HG03432 (cell line): Measurements from ENCODE around the gene PCDHGA2.
A peak's percentile ranks its signal among the peaks of the same experiment; 100 is the strongest.
"Not testable (repeated sequence)": the region's sequence is repeated elsewhere in the genome, so short reads cannot be mapped to it uniquely, and the experiment has no call there.

Source experiments
- ATAC-seq: cut with Tn5 transposase; IDR thresholded peaks from one replicate; pipeline ENCODE4 v1.9.1; 2021; ENCODE audit warnings: mild to moderate bottlenecking, moderate library complexity; ENCODE audit not compliant: unreplicated experiment

The PCDHGA2 gene

DNA sequence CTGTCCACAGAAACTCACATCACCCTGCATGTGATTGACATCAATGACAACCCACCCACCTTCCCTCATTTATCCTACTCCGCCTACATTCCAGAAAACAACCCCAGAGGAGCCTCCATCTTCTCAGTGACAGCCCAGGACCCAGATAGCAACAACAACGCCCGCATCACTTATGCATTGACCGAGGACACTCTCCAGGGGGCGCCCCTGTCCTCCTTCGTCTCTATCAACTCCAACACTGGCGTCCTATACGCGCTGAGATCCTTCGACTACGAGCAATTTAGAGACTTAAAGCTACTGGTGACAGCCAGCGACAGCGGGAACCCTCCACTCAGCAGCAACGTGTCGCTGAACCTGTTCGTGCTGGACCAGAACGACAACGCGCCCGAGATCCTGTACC, 6.8 kb downstream of the PCDHGA2 start:
- ATAC-seq = no peak

DNA sequence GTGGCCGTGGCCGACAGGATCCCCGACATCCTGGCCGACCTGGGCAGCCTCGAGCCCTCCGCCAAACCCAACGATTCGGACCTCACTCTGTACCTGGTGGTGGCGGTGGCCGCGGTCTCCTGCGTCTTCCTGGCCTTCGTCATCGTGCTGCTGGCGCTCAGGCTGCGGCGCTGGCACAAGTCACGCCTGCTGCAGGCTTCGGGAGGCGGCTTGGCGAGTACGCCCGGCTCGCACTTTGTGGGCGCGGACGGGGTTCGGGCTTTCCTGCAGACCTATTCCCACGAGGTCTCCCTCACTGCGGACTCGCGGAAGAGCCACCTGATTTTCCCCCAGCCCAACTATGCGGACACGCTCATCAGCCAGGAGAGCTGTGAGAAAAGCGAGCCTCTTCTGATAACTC, 7.5 kb downstream of the PCDHGA2 start:
- ATAC-seq = not testable (repeated sequence)

DNA sequence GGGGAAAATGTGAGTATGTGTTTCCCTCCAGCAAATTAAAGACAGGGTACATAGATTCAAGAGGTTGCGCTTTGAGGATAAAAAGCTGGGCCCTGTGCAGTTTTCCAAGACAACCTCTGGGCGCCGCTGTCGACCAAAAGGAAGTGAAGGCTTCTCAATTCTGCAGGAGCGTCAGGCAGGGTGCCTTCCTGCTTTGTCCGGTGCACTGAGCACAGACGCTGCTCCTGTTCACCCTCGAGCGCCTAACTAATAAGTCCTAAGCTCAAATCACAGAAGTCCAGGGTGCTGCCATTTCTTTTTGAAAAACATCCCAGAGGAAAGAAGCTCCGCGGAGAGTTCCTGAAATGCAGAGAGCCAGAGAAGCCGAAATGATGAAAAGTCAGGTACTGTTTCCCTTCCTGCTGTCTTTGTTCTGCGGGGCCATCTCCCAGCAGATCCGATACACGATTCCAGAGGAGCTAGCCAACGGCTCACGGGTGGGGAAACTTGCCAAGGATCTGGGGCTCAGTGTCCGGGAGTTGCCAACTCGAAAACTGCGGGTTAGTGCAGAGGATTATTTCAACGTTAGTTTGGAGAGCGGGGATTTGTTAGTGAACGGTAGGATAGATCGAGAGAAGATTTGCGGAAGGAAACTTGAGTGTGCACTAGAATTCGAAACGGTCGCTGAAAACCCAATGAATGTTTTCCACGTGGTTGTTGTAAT, 11.5 kb downstream of the PCDHGA2 start, which contains the start of gene PCDHGB1:
PCDHGB1 (plus strand) TSS at position 183 of the 703 bp plus-strand sequence; CDS start at position 345, 162 bp downstream.
- ATAC-seq = peak; percentile 91

DNA sequence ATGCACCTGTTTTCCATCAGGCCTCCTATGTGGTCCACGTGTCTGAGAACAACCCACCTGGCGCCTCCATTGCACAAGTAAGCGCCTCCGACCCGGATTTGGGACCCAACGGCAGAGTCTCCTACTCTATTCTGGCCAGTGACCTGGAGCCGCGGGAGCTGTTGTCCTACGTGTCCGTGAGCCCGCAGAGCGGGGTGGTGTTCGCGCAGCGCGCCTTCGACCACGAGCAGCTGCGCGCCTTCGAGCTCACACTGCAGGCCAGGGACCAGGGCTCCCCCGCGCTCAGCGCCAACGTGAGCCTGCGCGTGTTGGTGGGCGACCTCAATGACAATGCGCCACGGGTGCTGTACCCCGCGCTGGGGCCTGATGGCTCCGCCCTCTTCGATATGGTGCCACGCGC, 13.0 kb downstream of the PCDHGA2 start:
- ATAC-seq = no peak

DNA sequence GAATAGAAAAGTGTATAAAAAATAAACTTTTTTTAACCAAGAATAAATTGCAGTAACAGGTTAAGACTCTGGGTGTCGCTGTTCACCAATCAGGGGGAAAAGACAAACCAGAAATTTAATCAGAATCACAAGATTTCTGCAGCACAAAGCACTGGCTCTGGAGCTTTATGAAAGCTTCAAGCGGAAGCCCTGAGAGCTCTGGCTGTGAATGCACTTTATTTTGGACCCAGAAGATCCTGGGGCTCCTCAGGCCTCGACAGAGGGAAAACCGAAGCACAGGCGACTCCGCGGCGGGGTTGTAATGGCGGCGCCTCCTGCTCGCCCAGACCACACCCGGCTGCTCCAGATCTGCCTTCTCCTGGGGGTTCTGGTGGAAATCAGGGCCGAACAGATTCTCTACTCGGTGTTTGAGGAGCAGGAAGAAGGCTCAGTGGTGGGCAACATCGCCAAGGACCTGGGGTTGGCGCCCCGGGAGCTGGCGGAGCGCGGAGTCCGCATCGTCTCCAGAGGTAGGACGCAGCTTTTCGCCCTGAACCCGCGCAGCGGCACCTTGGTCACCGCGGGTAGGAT, 16.4 kb downstream of the PCDHGA2 start, which contains the start of gene PCDHGA4:
PCDHGA4 (plus strand) TSS at position 122 of the 570 bp plus-strand sequence; CDS start at position 209, 87 bp downstream.
- no peak for ATAC-seq

DNA sequence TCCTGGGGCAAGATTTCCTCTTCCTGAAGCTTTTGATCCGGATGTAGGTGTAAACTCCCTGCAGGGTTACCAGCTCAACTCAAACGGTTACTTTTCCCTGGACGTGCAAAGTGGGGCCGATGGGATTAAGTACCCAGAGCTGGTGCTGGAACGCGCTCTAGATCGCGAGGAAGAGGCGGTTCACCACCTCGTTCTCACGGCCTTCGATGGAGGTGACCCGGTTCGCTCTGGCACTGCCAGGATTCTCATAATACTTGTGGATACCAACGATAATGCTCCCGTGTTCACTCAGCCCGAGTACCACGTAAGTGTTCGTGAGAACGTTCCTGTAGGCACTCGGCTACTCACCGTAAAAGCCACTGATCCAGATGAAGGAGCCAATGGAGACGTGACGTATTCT, 17.1 kb downstream of the PCDHGA2 start:
- ATAC-seq = no peak

DNA sequence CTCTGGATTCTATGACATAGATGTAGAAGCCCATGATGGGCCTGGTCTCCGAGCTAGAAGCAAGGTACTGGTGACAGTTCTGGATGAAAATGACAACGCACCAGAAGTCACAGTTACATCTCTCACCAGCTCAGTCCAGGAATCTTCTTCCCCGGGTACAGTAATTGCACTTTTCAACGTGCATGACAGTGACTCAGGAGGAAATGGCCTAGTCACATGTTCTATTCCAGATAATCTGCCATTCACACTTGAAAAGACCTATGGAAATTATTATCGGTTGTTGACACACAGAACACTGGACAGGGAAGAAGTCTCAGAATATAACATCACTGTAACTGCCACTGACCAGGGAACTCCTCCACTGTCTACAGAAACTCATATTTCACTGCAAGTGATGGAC, 17.6 kb downstream of the PCDHGA2 start:
- no peak for ATAC-seq

DNA sequence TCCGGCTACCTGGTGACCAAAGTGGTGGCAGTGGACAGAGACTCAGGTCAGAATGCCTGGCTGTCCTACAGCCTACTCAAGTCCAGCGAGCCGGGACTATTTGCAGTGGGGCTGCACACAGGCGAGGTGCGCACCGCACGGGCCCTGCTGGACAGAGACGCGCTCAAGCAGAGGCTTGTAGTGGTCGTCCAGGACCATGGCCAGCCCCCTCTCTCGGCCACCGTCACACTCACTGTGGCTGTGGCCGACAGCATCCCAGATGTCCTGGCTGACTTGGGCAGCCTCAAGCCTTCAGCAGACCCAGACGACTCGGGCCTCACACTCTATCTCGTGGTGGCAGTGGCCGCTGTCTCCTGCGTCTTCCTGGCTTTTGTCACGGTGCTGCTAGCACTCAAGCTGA, 18.4 kb downstream of the PCDHGA2 start:
- no peak for ATAC-seq

DNA sequence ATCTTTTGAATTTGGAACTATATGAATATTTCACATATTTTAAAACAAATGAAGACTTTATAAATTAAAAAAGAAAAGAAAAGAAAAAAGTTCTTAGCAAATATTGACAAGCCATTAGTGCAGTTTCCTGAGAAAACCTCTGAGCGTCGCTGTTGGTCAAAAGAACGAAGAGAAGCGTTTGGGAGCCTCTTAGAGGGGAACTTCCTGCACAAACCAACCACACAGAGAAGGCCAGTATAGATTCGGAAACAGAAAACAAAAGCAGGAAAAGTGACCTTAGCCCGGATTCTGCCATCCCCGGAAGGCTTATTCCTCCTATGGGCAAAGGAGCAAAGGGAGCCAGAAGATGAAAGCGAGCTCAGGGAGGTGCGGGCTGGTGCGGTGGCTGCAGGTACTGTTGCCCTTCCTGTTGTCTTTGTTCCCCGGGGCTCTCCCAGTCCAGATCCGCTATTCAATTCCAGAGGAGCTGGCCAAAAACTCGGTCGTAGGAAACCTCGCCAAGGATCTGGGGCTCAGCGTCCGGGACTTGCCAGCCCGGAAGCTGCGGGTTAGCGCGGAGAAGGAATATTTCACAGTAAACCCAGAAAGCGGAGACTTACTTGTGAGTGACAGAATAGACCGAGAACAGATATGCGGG, 21.3 kb downstream of the PCDHGA2 start, which contains the start of gene PCDHGB2:
PCDHGB2 (plus strand) TSS at position 205 of the 637 bp plus-strand sequence; CDS start at position 347, 142 bp downstream.
- peak; percentile 82 for ATAC-seq

DNA sequence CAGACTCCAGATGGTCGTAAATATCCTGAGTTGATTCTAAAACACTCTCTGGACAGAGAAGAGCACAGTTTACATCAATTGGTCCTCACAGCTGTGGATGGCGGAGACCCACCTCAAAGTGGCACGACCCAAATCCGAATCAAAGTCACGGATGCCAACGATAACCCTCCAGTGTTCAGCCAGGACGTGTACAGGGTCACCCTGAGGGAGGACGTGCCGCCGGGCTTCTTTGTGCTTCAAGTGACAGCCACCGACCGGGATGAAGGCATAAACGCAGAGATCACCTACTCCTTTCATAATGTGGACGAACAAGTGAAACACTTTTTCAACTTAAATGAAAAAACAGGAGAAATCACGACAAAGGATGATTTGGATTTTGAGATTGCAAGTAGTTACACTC, 22.1 kb downstream of the PCDHGA2 start:
- no peak for ATAC-seq

DNA sequence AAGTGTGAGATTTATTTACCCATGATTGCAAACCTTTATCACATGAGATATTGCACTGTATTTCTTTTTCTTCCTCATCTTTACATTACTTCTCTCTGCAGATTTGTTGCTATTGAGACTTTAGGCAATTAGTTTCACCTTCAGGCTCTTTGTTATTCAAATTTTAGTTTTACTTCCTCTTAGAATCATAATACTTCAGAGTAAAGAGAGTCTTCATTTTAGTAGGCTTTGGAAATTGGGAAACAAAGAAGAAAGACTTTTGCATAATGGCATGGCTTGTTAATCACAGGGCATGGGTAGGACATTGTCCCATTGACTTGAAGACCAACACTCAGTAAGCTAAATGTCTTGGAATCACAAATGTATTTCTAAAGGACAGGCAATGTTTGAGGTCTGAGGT, 24.2 kb downstream of the PCDHGA2 start:
- no peak for ATAC-seq

DNA sequence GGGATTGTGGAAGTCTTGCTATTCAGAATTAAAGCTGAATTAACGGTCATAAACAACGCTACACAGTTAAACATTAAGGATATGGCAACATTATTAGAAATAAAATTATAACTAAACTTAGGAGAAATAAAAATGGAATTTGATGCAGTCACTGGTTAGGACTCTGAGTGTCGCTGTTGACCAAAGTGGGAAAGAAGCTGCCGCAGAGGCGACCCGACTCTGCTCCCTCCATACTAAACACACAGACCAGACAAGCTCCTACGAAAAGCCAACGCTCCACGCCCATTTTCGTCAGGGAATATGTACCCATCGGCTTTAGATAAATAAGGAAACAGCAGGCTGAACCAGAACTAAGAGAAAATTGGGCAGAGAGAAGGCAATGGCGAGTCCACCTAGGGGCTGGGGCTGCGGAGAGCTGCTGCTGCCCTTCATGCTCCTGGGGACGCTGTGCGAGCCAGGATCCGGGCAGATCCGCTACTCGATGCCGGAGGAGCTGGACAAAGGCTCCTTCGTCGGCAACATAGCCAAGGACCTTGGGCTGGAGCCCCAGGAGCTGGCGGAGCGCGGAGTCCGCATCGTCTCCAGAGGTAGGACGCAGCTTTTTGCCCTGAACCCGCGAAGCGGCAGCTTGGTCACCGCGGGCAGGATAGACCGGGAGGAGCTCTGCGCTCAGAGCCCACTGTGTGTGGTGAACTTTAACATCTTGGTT, 25.5 kb downstream of the PCDHGA2 start, which contains the start of gene PCDHGA5:
PCDHGA5 (plus strand) TSS at position 211 of the 709 bp plus-strand sequence; CDS start at position 380, 169 bp downstream.
- no peak for ATAC-seq

DNA sequence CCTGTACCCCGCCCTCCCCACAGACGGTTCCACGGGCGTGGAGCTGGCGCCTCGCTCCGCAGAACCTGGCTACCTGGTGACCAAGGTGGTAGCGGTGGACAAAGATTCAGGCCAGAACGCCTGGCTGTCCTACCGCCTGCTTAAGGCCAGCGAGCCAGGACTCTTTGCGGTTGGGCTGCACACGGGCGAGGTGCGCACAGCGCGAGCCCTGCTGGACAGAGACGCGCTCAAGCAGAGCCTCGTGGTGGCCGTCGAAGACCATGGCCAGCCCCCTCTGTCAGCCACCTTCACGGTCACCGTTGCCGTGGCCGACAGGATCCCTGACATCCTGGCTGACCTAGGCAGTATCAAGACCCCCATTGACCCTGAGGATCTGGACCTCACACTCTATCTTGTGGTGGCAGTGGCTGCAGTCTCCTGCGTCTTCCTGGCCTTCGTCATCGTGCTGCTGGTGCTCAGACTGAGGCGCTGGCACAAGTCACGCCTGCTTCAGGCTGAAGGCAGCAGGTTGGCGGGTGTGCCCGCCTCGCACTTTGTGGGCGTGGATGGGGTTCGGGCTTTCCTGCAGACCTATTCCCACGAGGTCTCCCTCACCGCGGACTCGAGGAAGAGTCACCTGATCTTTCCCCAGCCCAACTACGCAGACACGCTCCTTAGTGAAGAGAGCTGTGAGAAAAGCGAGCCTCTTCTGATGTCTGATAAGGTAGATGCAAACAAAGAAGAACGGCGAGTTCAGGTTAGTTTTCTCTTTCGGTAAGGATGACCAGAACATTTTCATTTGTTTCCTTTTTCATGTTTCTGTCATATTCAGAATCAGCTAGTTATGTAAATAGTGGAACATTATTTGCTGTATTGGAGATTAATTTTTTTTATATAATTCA, 27.7 kb downstream of the PCDHGA2 start:
- no peak for ATAC-seq

DNA sequence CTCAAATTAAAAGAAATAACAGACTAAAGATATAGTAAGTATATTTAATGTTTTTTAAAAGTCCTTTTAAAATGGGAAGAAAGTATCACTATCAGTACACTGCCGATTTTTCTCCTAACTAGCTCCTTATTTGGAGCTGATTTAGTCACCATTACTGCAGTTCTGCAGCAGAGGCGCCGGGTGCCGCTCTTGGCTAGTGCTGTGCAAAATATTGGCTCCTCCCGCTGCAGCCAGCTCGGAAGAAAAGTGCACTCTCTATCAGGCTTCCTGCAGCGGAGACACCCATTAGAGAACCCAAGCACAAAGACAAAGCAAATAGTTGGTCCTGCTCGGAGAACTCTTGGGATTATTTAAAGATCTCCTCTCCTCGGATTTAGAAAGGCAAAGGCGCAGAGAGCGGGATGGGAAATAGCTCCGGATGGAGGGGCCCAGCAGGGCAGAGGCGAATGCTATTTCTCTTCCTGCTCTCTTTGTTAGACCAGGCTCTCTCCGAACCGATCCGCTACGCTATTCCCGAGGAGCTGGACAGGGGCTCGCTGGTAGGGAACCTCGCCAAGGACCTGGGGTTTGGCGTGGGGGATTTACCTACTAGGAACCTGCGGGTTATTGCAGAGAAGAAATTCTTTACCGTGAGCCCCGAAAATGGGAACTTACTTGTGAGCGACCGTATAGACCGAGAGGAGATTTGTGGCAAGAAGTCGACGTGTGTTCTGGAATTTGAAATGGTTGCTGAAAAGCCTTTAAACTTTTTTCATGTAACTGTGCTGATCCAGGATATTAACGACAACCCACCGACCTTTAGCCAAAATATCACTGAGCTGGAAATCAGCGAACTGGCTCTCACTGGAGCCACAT, 31.7 kb downstream of the PCDHGA2 start, which contains the start of gene PCDHGB3:
PCDHGB3 (plus strand) TSS at position 249 of the 855 bp plus-strand sequence; CDS start at position 402, 153 bp downstream.
- peak; percentile 93 for ATAC-seq

DNA sequence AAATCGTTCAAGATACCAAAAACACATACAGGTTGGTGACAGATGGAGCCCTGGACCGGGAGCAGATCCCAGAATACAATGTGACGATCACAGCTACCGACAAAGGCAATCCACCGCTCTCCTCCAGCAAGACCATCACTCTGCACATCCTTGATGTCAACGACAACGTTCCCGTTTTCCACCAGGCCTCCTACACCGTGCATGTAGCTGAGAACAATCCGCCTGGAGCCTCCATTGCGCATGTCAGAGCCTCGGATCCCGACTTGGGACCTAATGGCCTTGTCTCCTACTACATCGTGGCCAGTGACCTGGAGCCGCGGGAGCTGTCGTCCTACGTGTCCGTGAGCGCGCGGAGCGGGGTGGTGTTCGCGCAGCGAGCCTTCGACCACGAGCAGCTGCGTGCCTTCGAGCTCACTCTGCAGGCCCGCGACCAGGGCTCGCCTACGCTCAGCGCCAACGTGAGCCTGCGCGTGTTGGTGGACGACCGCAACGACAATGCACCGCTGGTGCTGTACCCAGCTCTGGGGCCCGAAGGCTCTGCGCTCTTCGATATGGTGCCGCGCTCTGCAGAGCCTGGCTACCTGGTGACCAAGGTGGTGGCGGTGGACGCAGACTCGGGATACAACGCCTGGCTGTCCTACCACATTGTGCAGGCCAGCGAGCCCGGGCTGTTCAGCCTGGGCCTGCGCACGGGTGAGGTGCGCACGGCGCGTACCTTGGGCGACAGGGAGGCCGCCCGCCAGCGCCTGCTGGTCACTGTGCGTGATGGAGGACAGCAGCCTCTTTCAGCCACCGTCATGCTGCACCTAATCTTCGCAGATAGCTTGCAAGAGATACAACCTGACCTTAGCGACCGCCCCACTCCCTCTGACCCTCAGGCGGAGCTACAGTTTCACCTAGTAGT, 33.3 kb downstream of the PCDHGA2 start:
- ATAC-seq = no peak

DNA sequence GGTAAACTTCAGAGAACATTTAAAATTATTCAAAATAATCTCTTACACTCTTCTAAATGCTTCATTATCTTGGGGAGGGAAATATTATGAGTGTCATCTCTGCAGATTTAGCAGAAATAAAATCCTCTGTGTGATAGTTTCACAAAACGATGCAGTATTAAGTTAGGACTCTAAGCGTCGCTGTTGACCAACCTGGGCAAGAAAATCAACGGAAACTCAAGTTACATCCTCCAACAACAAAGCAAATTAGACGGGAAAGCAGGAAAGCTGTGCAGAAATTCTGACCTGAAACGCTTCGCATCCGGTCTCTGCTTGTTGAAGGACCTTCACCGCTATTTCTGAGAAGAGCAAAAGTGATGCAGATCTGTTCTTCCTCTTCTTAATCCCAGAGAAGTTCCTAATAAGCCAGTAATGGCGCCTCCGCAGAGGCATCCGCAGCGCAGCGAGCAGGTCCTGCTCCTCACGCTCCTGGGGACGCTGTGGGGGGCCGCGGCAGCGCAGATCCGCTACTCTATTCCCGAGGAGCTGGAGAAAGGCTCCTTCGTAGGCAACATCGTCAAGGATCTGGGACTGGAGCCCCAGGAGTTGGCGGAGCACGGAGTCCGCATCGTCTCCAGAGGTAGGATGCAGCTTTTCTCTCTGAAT, 35.2 kb downstream of the PCDHGA2 start, which contains the start of gene PCDHGA6:
PCDHGA6 (plus strand) TSS at position 219 of the 645 bp plus-strand sequence; CDS start at position 412, 193 bp downstream.
- ATAC-seq = no peak

DNA sequence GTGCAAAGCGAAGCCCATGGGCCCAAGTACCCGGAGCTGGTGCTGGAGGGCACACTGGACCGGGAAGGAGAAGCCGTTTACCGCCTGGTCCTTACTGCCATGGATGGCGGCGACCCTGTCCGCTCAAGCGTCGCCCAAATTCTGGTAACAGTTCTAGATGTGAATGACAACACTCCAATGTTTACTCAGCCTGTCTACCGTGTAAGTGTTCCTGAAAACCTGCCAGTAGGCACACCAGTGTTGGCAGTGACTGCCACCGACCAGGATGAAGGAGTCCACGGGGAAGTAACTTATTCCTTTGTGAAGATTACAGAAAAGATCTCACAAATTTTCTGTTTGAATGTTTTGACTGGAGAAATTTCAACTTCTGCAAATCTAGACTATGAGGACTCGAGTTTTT, 36.1 kb downstream of the PCDHGA2 start:
- ATAC-seq = no peak
